ENCODE measurements around the gene C4orf54.

The C4orf54 gene

GRCh38 chr4:99651811-99652485, 5.7 kb downstream of the C4orf54 start:
- DNase-seq, result no peak

GRCh38 chr4:99651016-99651769, 6.4 kb downstream of the C4orf54 start:
- DNase-seq, result no peak

- DNase-seq, result no peak
These were observed 7.8 kb downstream of the C4orf54 start for GRCh38 chr4:99649778-99650177.

- no peak for DNase-seq
These were observed 8.4 kb downstream of the C4orf54 start for GRCh38 chr4:99649208-99649607.

- DNase-seq, result no peak
These were observed 9.3 kb downstream of the C4orf54 start for GRCh38 chr4:99648321-99648720.

GRCh38 chr4:99647071-99647470, 10.6 kb downstream of the C4orf54 start:
- no peak for DNase-seq

GRCh38 chr4:99645638-99646037, 12.0 kb downstream of the C4orf54 start:
- no peak for DNase-seq

GRCh38 chr4:99645036-99645435, 12.6 kb downstream of the C4orf54 start:
- no peak for DNase-seq

- no peak for DNase-seq
These were observed 13.2 kb downstream of the C4orf54 start for GRCh38 chr4:99644453-99644852.

GRCh38 chr4:99642725-99643489, 14.7 kb downstream of the C4orf54 start:
- no peak for DNase-seq

GRCh38 chr4:99640676-99641075, 17.0 kb downstream of the C4orf54 start:
- DNase-seq, result no peak

- no peak for DNase-seq
These were observed 20.5 kb downstream of the C4orf54 start for GRCh38 chr4:99637174-99637573.

- no peak for DNase-seq
These were observed 21.2 kb downstream of the C4orf54 start for GRCh38 chr4:99636422-99636821.

GRCh38 chr4:99635601-99636000, 22.0 kb downstream of the C4orf54 start:
- DNase-seq, result no peak

GRCh38 chr4:99634742-99635360, 22.8 kb downstream of the C4orf54 start:
- DNase-seq, result no peak

GRCh38 chr4:99633772-99634171, 23.9 kb downstream of the C4orf54 start:
- DNase-seq, result peak; percentile 51

GRCh38 chr4:99630857-99631360, 26.7 kb downstream of the C4orf54 start:
- DNase-seq, result no peak

GRCh38 chr4:99629962-99630554, 27.6 kb downstream of the C4orf54 start:
- no peak for DNase-seq

- no peak for DNase-seq
These were observed 29.6 kb downstream of the C4orf54 start for GRCh38 chr4:99628040-99628439.

- DNase-seq, result no peak
These were observed 32.3 kb downstream of the C4orf54 start for GRCh38 chr4:99625369-99625768.

GRCh38 chr4:99624141-99624719, 33.4 kb downstream of the C4orf54 start:
- no peak for DNase-seq

- no peak for DNase-seq
These were observed 35.3 kb downstream of the C4orf54 start for GRCh38 chr4:99622341-99622740.

All from NCI-H1105 (cell line).